Measurements from ENCODE around the gene NKD1.

DNA sequence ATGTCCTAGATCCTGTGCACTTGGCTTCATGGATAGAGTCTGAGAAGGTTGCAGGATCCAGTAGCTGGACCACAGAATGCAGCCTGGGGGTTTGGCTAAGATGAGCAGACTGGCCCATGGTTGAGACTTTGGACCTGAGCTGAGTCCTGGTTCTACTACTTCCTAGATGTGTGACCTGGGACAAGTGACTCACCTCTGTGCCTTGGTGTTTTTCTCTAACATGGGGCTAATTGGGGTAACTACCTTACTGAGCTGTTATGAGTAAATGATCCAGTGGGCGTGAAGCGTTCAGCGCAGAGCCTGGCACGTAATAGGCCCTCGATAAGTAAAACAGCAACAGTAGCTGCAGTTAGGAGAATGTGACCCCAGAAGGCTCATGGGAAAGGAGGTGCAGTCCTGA lies 94.2 kb downstream of the NKD1 start:
- TF ChIP-seq POLR2A (IDR thresholded peaks at IDR 0.05), result no peak
- TF ChIP-seq, protein P1, sequence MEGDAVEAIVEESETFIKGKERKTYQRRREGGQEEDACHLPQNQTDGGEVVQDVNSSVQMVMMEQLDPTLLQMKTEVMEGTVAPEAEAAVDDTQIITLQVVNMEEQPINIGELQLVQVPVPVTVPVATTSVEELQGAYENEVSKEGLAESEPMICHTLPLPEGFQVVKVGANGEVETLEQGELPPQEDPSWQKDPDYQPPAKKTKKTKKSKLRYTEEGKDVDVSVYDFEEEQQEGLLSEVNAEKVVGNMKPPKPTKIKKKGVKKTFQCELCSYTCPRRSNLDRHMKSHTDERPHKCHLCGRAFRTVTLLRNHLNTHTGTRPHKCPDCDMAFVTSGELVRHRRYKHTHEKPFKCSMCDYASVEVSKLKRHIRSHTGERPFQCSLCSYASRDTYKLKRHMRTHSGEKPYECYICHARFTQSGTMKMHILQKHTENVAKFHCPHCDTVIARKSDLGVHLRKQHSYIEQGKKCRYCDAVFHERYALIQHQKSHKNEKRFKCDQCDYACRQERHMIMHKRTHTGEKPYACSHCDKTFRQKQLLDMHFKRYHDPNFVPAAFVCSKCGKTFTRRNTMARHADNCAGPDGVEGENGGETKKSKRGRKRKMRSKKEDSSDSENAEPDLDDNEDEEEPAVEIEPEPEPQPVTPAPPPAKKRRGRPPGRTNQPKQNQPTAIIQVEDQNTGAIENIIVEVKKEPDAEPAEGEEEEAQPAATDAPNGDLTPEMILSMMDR (IDR thresholded peaks at IDR 0.05), result no peak

All from adrenal gland (tissue), 5 donors.